ENCODE data around the gene LARP4B. TPM values are rescaled to one million over a fixed set of nuclear protein-coding genes. Genes with fewer than 3 reads are reported as not detected.
A peak's percentile ranks its signal among the peaks of the same experiment; 100 is the strongest.

Gene LARP4B
- total and polyA plus RNA-seq, 2 donors from 2014 or later: 12.9 to 96.6 TPM

GRCh38 chr10:929960-930624 lies 1.4 kb downstream of the LARP4B start:
- Histone ChIP-seq H3K9ac (ENCODE audit: low read length in 3 of 3) (peak overlapping the region; percentile 83 to 96 (median 87)), H3K4me1 (ENCODE audit: control insufficient read depth in 2 of 3, insufficient read depth in 2 of 3, low read depth in 1 of 3, low read length in 3 of 3) (peaks cover 0 to 21% (median 12%) of the 10 kb centered on the region in 3 donors), H3K4me3 (ENCODE audit: low read length in 3 of 3) (peak overlapping the region; percentile 74 to 93 (median 88)), H3K36me3 (ENCODE audit: control insufficient read depth in 2 of 3, insufficient read depth in 3 of 3, low read length in 3 of 3) (peaks cover 0 to 3% (median 0%) of the 10 kb centered on the region in 3 donors), H3K27me3 (ENCODE audit: control insufficient read depth, insufficient read depth, low read length) (no peaks in the 10 kb centered on the region), H3K27ac (ENCODE audit: low read depth in 2 of 2, low read length in 2 of 2) (peak overlapping the region; percentile 55 to 78), H3K9me3 (ENCODE audit: control insufficient read depth in 2 of 3, insufficient read depth in 1 of 3, low read length in 3 of 3) (no peaks in the 10 kb centered on the region)
- DNase-seq: peak in 2 of 5 donors; percentile 13 to 22
- intact Hi-C loops (cut with DNase I): no loop called here
- FAIRE-seq: no peak
- no peak for TF ChIP-seq CTCF (IDR thresholded peaks at IDR 0.05; ENCODE audit: borderline replicate concordance, extremely low read depth, insufficient read depth)

GRCh38 chr10:927131-927530 lies 4.4 kb downstream of the LARP4B start:
- intact Hi-C loops (cut with DNase I): no loop called here
- DNase-seq (peak in 2 of 5 donors; percentile 43 to 44), FAIRE-seq (no peak)
- Histone ChIP-seq H3K9ac (ENCODE audit: low read length in 3 of 3) (no peak overlapping the region), H3K27me3 (ENCODE audit: control insufficient read depth, insufficient read depth, low read length) (no peaks in the 10 kb centered on the region), H3K27ac (ENCODE audit: low read depth in 2 of 2, low read length in 2 of 2) (no peak overlapping the region), H3K4me3 (ENCODE audit: low read length in 3 of 3) (peak overlapping the region in 2 of 3 donors; percentile 10 to 30), H3K36me3 (ENCODE audit: control insufficient read depth in 2 of 3, insufficient read depth in 3 of 3, low read length in 3 of 3) (peaks cover 0 to 7% (median 6%) of the 10 kb centered on the region in 3 donors), H3K9me3 (ENCODE audit: control insufficient read depth in 2 of 3, insufficient read depth in 1 of 3, low read length in 3 of 3) (no peaks in the 10 kb centered on the region), H3K4me1 (ENCODE audit: control insufficient read depth in 2 of 3, insufficient read depth in 2 of 3, low read depth in 1 of 3, low read length in 3 of 3) (peaks cover 0 to 27% (median 14%) of the 10 kb centered on the region in 3 donors)
- TF ChIP-seq CTCF (IDR thresholded peaks at IDR 0.05; ENCODE audit: borderline replicate concordance, extremely low read depth, insufficient read depth): no peak

- no peak for TF ChIP-seq CTCF (IDR thresholded peaks at IDR 0.05; ENCODE audit: borderline replicate concordance, extremely low read depth, insufficient read depth)
- intact Hi-C loops (cut with DNase I): no loop called here
- no peaks in the 10 kb centered on the region for H3K27me3 ChIP-seq (ENCODE audit: control insufficient read depth, insufficient read depth, low read length)
- FAIRE-seq: no peak
- no peaks in the 10 kb centered on the region for H3K9me3 ChIP-seq (ENCODE audit: control insufficient read depth in 2 of 3, insufficient read depth in 1 of 3, low read length in 3 of 3)
- no peak overlapping the region for H3K9ac ChIP-seq (ENCODE audit: low read length in 3 of 3)
- DNase-seq: no peak
- no peak overlapping the region for H3K27ac ChIP-seq (ENCODE audit: low read depth in 2 of 2, low read length in 2 of 2)
- peaks cover 0 to 7% (median 6%) of the 10 kb centered on the region in 3 donors for H3K36me3 ChIP-seq (ENCODE audit: control insufficient read depth in 2 of 3, insufficient read depth in 3 of 3, low read length in 3 of 3)
- peaks cover 0 to 27% (median 17%) of the 10 kb centered on the region in 3 donors for H3K4me1 ChIP-seq (ENCODE audit: control insufficient read depth in 2 of 3, insufficient read depth in 2 of 3, low read depth in 1 of 3, low read length in 3 of 3)
- peak overlapping the region in 1 of 3 donors; percentile 12 for H3K4me3 ChIP-seq (ENCODE audit: low read length in 3 of 3)
Observed at GRCh38 chr10:926075-926698, 5.3 kb downstream of the LARP4B start.

Measured in kidney (tissue), 14 donors.